ENCODE data around the gene FAM89B. TPM values are rescaled to one million over a fixed set of nuclear protein-coding genes. Genes with fewer than 3 reads are reported as not detected.
A peak's percentile ranks its signal among the peaks of the same experiment; 100 is the strongest.
"Not testable (repeated sequence)": the region's sequence is repeated elsewhere in the genome, so short reads cannot be mapped to it uniquely, and the experiment has no call there.

Gene FAM89B
- total RNA-seq = 19.0 TPM

DNA sequence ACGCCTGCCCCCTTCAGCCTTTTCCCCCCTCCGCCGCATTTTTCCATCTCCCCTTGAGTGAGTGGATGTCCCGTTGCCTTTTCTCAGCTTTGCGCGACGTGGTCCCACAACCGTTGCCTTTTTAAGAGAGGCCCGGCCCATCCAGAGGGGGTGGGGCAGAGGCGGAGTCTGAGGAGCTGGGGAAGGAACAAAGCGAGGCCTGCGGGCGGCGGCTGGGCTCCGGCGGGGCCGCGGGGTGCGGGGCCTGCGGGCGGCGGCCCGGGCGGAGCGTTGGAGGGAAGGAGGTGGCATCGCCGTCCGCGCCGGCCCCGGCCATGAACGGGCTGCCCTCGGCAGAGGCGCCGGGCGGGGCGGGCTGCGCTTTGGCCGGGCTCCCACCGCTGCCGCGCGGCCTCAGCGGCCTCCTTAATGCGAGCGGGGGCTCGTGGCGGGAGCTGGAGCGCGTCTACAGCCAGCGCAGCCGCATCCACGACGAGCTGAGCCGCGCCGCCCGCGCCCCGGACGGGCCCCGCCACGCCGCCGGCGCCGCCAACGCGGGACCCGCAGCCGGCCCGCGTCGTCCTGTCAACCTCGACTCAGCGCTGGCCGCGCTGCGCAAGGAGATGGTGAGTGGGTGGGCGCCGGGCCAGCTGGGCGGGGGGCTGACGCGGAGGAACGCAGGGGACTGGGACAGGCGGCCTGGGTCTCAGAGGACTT lies at the start of gene FAM89B:
Gene FAM89B, plus strand, starts transcription at position 183 of the 696 bp plus-strand sequence. Its CDS starts 132 bp downstream, at position 315.
- DNase-seq (ENCODE audit: low spot score) = peak; percentile 91
- ATAC-seq = peak; percentile 51

DNA sequence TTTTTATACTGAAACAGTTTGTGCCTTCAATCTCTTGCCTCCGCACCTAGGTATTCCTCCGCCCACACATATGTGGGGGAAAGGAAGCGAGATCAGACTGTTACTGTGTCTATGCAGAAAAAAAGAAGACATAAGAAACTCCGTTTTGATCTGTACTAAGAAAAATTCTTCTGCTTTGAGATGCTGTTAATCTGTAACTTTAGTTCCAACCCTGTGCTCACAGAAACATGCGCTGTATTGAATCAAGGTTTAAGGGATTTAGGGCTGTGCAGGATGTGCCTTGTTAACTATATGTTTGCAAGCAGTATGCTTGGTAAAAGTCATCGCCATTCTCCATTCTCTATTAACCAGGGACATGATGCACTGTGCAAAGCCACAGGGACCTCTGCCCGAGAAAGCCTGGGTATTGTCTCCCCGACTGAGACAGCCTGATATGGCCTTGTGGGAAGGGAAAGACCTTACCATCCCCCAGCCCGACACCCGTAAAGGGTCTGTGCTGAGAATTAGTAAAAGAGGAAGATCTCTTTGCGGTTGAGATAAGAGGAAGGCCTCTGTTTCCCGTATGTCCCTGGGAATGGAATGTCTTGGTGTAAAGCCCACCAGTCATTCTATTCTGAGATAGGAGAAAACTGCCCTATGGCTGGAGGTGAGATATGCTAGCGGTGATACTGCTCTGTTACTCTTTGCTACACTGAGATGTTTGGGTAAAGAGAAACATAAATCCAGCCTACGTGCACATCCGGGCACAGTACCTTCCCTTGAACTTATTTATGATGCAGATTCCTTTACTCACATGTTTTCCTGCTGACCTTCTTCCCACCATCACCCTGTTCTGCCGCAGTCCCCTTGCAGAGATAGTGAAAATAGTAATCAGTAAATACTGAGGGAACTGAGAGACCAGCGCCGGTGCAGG lies 49.4 kb upstream of the FAM89B start:
- not testable (repeated sequence) for ATAC-seq; DNase-seq (ENCODE audit: low spot score)

DNA sequence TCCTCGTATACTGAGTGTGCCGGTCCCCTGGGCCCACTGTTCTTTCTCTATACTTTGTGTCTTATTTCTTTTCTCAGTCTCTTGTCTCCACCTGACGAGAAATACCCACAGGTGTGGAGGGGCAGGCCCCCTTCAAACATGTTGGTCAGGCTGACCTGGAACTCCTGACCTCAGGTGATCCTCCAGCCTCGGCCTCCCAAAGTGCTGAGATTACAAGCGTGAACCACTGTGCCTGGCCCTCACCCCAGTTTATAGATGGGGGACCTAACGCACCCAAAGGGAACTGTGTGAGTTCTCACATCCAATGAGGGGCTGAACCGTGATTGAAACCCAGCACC lies 48.7 kb upstream of the FAM89B start:
- not testable (repeated sequence) for DNase-seq (ENCODE audit: low spot score); ATAC-seq

DNA sequence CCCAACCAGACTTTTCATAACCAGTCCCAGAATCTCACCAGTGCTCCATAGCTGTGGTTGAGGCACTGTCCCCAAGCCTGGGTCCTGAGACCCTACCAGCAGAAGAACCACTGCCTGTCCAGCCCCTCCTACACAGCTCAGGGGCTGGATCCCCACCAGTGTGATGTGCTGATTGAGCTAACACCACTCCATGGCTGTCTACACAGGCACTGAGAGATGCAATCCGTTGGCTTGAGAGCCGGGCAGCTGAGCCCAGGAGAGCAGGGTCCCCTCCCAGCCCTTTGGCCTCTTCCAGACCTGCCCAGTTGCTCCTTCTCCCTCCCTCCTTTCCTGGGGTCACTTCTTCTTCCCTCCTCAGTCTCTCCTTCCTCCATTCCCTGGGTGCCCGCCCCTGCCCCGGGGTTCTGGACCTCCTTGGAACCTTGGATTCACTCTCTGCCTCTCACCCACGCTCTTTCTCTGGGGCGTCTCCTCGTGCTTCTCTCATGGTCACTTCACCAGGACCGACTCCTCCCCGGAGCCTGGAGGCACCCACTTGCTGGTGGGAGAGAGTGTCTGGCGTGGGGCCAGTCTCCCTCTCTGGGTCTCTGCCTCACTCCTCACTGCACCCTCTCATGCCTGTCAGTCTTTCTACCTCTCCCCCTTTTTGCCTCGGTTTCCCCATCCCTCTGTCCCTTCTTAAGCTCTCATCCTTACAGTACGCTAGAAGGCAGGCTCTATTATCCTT lies 48.2 kb upstream of the FAM89B start:
- no peak for DNase-seq (ENCODE audit: low spot score)
- ATAC-seq = no peak

DNA sequence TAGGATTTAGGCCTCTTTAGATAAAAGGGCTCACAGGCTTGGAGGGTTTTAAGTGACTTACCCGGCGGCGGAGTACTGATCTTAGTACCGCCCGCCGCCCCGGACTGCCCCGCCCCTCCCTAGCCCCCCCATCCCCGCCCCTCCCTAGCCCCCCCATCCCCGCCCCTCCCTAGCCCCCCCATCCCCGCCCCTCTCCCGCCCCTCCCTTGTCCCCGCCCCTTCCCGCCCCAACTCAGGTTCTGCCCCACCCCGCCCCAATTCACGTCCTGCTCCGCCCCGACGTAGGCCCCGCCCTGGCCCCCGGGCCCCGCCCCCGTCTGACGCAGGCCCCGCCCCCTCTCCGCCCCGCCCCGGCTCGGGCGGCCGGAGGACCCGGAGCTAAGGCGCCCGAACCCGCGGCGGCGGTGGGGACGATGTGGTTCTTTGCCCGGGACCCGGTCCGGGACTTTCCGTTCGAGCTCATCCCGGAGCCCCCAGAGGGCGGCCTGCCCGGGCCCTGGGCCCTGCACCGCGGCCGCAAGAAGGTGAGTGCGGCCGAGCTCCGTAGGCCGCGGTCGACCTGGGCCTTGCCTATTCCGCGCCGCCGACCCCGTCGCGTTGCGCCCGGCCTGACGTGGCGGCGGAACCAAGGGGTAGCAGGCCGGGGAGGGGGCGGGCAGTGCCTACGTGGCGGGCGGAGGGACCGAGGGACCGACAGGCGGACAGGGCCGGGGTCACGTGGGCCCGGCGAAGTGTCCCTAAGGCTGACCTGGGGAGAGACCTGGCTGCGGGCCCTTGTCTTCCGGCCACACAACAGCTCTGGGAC lies 47.4 kb upstream of the FAM89B start, which contains the start of gene SCYL1:
Gene SCYL1, plus strand, starts transcription at position 343 of the 805 bp plus-strand sequence. Its CDS starts 71 bp downstream, at position 414.
- DNase-seq (ENCODE audit: low spot score) (peak; percentile 85), ATAC-seq (peak; percentile 89)

DNA sequence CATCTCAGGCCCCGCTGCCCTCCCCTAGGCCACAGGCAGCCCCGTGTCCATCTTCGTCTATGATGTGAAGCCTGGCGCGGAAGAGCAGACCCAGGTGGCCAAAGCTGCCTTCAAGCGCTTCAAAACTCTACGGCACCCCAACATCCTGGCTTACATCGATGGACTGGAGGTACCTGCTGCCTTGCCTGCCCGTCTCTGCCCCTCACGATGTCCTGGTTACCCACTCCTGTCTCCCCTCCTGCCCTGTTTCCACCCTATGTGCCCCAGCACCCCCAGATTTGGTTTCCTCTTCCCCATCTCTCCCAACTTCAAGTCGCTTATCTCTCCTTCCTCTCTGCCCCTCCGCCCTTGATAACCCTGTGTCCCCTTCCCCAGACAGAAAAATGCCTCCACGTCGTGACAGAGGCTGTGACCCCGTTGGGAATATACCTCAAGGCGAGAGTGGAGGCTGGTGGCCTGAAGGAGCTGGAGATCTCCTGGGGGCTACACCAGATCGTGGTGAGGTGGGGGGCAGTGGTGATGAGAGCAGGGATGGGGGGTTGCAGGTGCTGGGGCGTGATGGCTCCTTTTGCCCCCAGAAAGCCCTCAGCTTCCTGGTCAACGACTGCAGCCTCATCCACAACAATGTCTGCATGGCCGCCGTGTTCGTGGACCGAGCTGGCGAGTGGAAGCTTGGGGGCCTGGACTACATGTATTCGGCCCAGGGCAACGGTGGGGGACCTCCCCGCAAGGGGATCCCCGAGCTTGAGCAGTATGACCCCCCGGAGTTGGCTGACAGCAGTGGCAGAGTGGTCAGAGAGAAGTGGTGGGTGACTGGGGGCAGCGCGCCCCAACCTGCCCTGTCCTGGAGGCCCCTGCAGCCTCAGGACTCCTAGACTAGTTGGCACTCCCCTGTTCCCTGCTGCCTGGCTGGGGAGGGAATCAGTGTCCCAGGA lies 46.5 kb upstream of the FAM89B start:
- ATAC-seq (no peak), DNase-seq (ENCODE audit: low spot score) (no peak)

DNA sequence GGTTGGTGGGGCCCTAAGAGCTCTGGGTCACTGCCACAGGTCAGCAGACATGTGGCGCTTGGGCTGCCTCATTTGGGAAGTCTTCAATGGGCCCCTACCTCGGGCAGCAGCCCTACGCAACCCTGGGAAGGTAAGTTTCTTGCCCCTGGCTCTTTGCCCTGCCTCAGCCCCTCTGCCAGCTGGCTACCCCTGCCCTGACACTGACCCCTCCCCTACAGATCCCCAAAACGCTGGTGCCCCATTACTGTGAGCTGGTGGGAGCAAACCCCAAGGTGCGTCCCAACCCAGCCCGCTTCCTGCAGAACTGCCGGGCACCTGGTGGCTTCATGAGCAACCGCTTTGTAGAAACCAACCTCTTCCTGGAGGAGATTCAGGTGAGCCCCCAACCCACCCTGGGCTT lies 45.6 kb upstream of the FAM89B start:
- no peak for DNase-seq (ENCODE audit: low spot score)
- no peak for ATAC-seq

DNA sequence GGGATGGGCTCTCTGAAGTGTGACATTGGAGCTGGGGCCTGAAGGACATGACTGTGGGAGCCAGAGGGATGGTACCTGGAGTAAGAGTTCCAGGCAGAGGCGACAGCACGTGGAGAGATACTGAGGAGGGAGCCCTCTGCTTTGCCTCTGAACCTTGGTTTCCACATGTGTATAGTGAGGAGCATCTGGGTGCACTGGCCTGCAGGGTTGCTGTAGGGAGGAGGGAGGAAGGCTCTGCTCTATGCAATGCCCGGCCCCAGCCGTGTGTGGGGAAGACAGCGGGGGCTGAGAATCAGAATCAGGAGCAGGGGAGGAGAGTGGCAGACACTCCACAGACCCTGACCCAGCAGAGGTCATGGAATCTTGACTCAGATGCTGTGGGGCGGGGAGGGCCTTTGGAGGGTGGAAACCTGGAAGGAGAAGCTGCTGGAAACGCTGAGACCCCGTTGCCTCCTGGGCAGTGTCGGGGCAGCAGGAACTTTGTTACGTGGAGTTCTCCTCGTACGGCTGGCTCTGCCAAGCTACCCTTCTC lies 43.5 kb upstream of the FAM89B start:
- no peak for ATAC-seq
- no peak for DNase-seq (ENCODE audit: low spot score)

DNA sequence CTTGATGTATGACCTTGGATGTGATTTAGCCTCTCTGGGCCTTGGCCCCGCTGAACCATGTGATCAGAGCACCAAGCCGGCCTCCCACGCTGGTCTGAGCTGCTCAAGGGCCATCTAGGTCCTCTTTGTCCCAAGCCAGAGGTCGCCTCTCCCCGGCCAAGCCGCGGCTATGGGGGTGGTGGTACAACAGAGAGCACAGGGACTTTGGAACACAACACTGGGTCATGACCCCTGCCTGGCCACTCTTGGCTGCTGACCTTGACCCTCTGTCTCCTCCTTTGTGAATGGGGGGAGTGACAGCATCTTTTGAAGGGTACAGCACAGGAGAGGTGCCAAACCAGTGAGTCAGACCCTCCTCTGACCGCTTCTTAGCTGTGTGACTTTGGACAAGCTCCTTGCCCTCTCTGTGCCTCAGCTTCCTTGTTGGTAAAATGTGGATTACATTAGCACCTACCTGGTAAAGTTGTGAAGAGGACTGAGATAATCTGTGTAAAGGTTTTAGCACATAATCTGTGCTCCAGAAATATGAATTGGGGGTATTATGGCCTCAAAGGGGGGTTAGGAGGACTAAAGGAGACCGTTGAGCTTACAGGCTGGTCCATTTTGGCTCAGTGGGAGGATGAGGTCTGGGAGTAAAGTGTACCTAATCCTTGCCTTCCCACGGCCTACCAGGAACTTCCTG lies 42.7 kb upstream of the FAM89B start:
- ATAC-seq (peak; percentile 51), DNase-seq (ENCODE audit: low spot score) (peak; percentile 82)

DNA sequence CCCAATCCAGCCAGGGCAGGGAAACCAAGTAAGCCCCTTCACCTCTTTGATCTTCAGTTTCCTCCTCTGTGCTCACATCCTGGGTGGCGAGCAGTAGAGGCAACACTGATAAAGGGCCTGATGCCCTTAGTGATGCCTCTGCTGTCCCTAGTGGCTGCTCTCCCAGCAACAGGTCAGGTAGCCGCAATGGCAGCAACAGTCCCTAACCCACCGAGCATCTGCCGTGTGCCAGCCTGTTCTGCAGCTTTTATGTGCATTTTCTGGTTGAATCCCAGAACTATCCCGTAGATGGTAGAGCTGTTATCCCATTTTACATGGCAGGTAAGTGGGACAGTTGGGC lies 42.2 kb upstream of the FAM89B start:
- DNase-seq (ENCODE audit: low spot score) = no peak
- ATAC-seq = no peak

DNA sequence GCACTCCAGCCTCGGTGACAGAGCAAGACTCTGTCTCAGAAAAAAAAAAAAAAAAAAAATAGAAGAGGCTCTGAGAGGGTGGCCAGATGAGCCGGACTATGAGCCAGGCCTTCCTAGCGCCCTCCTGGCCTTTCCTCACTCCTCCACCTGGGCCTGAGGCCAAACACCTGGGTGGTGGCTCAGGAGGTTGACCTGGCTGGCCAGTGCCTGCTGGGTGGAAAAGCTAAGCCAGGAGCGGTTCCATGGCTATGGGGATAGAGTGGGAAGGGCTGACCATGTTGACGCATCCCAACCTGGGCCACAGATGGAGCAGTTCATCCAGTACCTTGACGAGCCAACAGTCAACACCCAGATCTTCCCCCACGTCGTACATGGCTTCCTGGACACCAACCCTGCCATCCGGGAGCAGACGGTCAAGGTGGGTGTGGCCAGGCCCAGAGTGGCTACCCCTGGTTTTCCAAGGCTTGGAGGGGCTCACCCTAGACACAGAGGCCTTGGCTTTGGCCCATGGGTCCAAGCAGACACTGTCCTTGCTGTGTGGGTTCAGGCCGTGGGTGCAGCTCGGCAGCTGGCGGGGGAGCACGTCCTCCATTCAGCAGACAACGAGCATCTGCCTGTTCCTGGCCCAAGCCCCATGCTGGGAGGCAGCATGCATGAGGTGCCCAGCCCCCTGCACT lies 39.8 kb upstream of the FAM89B start:
- ATAC-seq (peak; percentile 77), DNase-seq (ENCODE audit: low spot score) (peak; percentile 90)

DNA sequence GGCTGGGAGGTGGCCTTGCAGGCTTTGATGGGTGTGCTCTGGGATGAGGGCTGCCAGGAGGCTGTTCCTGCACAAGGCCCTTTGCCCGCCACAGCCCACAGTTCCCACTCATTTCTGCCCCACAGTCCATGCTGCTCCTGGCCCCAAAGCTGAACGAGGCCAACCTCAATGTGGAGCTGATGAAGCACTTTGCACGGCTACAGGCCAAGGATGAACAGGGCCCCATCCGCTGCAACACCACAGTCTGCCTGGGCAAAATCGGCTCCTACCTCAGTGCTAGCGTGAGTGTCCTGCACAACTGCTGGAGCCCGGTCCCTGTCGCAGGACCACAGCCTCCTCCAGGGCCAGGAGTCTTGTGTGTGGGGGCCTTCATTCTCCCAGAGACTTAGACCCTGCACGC lies 37.2 kb upstream of the FAM89B start:
- DNase-seq (ENCODE audit: low spot score) = no peak
- no peak for ATAC-seq

DNA sequence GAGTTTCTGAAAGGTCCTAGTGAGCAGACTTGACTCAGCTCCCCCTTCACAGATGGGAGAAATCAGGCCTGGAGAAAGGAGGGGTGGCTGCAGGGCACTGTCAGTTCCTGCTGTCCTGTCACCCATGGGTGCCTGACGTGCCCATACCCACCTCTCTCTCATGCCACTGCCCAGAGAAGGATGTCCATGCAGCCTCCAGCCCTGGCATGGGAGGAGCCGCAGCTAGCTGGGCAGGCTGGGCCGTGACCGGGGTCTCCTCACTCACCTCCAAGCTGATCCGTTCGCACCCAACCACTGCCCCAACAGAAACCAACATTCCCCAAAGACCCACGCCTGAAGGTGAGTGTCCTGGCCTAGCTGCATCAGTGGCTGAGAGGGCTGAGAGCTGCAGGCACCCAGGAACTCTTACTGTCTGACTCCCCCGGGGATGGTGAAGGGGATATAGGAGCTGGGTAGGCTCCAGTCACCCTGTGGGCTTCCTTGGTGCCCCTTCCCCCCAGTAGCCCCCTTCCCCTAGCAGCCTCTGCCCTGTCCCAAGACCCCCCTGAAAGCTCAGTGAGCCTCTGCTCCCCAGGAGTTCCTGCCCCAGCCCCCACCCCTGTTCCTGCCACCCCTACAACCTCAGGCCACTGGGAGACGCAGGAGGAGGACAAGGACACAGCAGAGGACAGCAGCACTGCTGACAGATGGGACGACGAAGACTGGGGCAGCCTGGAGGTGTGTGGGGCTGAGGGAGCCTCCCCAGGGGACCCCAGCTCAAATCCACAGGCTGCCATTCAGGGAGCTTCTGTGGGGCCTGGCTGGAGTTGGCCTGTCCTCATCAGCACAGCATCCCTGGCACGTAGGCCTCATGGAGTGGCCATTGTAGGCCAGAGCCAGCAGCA lies 35.7 kb upstream of the FAM89B start:
- DNase-seq (ENCODE audit: low spot score) (no peak), ATAC-seq (no peak)

DNA sequence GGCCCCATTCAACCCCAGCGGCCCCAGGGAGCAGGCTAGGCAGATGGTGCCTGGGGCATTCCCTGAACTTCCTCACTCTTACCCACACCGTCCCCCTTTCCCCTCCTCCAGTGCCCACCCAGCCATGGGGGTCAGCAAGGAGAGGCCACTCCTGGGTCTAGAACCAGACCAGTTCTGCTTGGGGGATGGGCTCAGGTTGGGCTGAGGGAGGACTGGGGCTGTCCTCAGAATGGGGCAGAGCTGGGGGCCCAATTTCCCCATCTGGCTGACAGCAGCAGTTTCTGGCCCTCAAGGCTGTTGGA lies 35.1 kb upstream of the FAM89B start:
- no peak for ATAC-seq
- DNase-seq (ENCODE audit: low spot score) = no peak

DNA sequence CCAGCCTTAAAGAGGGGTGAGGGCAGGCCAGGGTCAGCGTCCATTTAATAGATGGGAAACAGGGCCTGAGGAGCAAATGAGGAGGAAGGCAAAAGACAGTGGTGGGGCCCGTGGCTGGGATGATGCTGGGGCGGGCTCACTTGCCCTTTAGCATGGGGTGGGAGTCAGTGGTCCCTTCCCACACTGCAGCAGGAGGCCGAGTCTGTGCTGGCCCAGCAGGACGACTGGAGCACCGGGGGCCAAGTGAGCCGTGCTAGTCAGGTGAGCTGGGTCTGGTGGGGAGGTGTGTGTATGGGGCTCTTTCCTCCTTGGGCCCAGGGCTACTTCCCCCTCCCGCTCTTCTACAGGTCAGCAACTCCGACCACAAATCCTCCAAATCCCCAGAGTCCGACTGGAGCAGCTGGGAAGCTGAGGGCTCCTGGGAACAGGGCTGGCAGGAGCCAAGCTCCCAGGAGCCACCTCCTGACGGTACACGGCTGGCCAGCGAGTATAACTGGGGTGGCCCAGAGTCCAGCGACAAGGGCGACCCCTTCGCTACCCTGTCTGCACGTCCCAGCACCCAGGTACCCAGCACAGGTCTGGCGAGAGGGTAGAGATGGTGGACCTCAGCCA lies 34.6 kb upstream of the FAM89B start:
- ATAC-seq (no peak), DNase-seq (ENCODE audit: low spot score) (no peak)

DNA sequence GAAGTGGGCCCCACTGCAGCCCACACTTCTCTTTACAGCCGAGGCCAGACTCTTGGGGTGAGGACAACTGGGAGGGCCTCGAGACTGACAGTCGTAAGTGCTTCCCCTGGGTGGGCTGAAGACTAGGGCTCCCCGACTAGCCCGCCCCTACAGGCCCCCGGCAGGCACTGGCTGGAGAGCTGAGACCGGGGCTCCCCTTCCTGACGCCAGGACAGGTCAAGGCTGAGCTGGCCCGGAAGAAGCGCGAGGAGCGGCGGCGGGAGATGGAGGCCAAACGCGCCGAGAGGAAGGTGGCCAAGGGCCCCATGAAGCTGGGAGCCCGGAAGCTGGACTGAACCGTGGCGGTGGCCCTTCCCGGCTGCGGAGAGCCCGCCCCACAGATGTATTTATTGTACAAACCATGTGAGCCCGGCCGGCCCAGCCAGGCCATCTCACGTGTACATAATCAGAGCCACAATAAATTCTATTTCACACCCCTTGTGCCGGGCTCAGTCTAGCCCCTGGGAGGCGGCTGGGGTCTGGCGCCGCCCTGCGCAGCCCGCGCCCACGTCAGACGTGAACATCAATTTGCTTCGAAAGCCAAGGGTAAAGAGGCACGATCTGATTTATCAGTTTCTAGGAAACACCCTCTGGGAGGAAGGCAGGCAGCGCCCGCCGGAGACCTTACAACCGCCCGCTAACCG lies 34.0 kb upstream of the FAM89B start:
- DNase-seq (ENCODE audit: low spot score) (no peak), ATAC-seq (no peak)
